Stimulated activated CD8-positive, alpha-beta memory T cell treated with anti-CD3 and anti-CD28 coated beads, Interleukin-12 subunit alpha, Interleukin-12 subunit beta, amount 100 ng/mL, for 24 hours (primary cell): ENCODE data around the gene MAP7D1.
"Not testable (repeated sequence)": the region's sequence is repeated elsewhere in the genome, so short reads cannot be mapped to it uniquely, and the experiment has no call there.

Experiments
- DNase-seq: peaks from one replicate; pipeline ENCODE4 v3.0.0-alpha.2; 2020; ENCODE audit errors: extremely low read depth

MAP7D1 gene

DNA sequence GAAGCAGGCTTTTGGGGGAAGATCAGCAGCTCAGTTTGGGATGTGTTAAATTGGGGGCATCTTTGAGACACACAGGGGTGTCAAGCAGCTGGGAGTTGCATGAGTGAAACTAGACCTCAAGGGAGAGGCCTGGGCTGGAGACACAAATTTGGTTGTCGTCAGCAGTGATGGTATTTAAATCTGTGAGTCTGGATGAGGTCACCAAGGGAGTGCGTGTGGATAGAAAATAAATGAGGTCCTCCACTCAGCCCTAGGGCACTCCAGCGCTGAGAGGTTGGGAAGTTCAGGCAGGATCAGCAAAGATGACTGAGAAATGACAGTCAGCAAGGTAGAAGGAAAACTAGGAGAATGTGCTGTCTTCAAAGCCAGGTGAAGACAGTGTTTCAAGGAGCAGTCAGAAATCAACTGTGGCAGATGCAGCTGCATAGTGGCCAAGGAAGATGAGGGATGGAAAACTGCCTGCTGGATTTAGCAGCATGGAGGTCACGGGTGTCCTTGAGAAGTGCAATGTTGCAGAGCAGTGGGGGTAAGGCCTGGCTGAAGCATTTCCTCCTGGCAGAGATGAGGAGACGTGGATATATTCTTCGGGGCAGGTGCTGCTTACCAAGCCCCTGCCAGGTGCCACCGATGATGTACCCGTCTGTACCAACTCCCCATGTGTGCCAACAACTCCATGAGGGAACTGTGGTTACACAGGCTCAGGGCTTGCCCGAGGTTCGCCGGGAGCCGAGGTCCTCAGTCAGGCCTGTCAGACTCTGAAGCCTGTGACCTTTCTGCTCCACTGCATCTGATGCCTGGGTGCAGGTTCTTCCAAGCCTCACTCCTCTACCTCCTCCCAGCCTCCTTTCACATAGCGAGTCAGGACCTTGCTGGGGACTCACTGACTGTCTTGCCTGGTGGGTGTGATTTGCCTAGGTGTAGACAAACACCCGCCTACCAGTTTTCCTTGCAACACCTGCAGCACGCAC is 11.3 kb downstream of the MAP7D1 start:
- no peak for DNase-seq

- no peak for DNase-seq
These were observed 12.6 kb downstream of the MAP7D1 start for GRCh38 chr1:36168514-36168913.

- no peak for DNase-seq
These were observed 14.9 kb downstream of the MAP7D1 start for GRCh38 chr1:36170643-36171412.

DNA sequence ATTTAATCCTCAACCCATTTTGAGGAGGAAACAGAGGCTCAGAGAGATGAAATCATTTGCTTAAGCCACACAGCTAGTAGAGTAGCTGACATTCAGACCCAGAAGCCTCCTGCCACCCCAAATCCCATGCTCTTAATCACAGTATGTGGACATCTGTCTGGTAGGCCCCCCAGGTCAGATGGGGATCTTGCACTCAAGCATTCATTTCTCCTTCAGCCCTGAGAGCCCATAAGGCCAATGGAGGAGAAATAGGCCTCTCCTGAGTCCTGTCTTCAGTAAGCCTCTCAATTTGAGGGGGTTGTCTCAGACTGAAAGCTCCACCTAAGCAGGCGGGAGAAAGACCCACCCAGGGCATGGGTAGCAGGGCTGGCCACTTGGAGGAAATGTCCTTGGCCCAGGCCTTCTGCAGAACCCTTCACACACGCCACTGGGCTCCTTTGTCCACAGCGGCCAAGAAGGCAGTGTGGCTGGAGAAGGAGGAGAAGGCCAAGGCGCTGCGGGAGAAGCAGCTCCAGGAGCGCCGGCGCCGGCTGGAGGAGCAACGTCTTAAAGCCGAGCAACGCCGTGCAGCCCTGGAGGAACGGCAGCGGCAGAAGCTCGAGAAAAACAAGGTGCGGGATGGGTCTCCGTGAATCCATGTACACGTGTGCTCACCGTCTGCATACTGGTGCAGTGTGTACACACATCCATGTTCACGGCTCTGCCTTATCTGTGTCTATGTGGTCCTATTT is 16.2 kb downstream of the MAP7D1 start:
- DNase-seq: no peak

- DNase-seq: no peak
These were observed 17.0 kb downstream of the MAP7D1 start for GRCh38 chr1:36172983-36173382.

DNA sequence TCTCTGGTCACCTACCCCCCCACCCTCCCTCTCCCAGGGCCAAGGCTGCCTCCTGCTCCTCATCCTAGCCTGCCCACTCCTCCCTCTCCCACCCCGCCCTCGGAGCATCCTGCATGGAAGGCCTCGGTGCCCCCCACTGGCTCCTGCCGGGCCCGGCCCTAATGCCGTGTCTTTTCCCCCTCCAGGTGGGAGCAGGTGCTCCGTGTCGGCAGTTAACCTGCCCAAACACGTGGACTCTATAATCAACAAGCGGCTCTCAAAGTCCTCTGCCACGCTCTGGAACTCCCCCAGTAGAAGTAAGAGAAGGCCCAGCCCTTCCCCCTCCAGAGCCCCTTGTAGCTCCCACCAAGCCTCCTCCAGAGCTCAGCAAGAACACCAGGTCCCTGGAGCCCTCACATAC is 18.8 kb downstream of the MAP7D1 start:
- no peak for DNase-seq

DNA sequence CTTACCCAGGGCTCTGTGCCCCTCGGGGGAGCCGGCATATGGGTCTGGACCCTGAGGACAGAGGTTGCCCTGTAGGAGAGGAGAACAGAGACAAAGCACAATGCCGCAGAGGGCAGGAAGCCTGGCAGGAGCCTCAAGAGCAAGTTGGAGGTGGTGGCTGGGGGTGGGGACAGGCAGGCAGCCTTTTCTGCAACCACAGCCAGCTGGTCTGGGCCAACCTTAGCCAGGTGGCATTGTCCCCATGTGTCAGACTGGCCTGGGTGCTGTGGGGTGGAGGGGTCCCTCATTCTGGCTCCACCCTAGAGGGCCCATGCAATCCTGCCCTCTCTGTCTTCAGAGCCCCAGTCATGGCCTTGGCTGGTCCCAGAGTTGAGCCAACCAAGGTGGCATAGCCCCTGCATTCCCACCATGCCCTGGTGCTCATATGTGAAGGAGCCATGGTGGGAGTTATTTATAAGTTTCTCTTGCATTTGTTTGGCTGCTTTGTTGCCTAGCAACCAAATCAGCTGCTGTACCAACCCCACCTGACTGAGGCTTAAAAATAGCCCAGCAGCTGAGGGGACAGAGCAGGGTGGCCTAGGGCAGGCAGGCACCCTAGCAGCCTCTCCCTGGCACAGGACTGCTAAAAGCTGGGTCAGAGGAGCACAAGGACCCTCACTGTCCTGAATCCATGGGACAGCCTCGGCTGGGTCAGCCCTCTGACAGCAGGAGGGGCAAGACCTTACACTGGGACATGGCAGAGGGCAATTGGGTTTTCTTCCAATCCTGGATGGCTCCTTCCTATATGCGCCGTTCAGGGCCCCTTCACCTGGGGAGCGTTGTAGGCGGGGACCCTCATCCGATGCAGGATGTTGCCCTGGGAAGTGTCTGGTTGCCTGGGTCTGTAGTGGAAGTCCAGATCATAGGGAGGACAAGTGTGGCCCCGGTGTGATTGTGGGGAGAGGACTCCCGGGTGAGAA is 19.5 kb downstream of the MAP7D1 start:
- DNase-seq: no peak

DNA sequence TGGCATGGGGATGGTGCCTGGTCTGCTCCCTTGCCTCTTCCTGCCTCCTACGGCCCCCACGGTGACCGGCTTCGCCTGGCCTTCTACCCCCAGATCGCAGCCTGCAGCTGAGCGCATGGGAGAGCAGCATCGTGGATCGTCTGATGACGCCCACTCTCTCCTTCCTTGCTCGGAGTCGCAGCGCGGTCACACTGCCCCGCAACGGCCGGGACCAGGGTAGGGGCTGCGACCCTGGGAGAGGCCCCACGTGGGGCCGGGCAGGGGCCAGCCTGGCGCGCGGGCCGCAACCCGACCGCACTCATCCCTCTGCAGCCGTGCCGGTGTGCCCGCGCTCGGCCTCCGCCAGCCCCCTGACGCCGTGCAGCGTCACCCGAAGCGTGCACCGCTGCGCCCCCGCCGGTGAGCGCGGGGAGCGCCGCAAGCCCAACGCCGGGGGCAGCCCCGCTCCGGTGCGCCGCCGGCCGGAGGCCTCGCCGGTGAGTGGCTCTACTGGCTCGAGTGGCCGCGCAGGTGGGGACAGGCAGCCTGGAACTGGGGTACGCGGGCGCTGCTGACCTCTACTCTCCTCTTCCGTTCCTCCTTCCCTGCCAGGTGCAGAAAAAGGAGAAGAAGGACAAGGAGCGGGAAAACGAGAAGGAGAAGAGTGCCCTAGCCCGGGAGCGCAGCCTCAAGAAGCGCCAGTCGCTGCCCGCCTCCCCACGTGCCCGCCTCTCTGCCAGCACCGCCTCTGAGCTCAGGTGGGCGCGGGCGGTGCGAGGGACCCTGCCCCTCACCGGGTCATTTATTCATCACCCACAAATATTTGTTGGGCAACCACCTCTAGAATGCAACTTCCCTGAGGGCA is 20.4 kb downstream of the MAP7D1 start:
- no peak for DNase-seq

DNA sequence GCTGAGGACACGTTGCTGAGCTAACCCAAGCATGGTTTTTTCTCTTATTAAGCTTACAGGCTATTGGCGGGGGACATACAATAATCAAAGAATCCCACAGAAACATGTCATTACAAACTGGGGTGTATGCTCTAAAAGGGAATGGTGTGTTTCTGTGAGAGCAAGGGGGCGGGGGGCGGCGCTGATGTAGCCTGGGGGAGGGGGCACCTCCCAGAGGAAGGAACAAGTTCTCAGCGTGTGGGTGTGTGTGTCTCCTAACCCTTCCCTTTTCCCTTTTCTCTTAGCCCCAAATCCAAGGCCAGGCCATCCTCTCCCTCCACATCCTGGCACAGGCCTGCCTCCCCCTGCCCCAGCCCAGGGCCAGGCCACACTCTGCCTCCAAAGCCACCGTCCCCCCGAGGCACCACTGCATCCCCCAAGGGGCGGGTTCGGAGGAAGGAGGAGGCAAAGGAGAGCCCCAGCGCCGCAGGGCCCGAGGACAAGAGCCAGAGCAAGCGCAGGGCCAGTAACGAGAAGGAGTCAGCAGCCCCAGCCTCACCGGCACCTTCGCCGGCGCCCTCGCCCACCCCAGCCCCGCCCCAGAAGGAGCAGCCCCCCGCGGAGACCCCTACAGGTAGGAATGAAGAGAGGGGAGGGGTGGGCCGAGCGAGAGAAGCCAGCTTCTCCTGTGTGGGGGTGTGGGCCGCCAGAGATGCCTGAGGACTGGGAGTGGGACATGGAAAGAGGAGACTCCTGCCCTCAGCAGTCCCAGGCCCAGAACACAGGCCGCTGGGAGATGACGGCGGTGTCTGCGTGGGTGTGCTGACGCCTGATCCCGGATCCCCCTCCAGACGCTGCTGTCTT is 21.9 kb downstream of the MAP7D1 start:
- DNase-seq: no peak

DNA sequence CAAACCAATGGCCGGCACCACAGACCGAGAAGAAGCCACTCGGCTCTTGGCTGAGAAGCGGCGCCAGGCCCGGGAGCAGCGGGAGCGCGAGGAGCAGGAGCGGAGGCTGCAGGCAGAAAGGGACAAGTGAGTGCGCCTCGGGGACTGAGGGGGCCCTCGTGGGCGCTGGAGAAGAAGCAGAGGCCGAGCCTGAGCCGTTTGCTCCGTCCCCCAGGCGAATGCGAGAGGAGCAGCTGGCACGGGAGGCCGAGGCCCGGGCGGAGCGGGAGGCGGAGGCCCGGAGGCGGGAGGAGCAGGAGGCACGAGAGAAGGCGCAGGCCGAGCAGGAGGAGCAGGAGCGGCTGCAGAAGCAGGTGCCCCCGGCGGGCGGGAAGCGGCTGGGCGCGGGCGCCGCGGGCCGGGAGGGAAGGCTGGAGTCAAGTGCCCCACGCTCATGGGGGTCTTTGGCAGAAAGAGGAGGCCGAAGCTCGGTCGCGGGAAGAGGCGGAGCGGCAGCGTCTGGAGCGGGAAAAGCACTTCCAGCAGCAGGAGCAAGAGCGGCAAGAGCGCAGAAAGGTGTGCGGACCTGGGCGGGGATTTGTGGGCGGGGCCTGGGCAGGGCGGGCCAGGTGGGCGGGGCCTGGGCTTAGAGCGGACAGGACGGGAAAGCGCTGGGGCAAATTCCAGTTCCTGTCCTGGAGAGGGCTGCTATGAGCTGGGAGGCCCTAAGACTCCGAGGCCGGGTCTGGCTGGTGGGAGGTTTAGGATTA is 22.7 kb downstream of the MAP7D1 start:
- no peak for DNase-seq

GRCh38 chr1:36179220-36179600 is 23.2 kb downstream of the MAP7D1 start:
- DNase-seq: no peak

DNA sequence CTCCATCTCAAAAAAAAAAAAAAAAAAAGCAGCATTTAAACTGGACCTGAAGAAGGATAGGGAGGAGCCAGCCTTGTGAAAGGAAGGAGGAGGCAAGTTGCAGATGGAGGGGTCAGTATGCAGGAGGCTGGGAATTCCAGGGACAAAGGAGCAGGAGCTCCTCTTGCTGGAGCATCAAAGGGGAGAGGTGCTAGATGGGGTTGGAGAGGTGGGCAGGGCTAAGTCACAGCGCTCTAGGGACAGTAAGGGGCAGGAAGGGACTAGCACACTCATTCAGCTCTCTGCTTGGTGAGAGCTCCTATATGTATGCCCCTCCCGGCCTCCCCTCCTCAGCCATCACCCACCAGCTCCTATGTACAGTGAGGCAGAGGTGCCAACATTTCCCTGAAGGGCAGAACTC is 26.8 kb downstream of the MAP7D1 start:
- no peak for DNase-seq

- no peak for DNase-seq
These were observed 27.4 kb downstream of the MAP7D1 start for GRCh38 chr1:36183309-36183856.

DNA sequence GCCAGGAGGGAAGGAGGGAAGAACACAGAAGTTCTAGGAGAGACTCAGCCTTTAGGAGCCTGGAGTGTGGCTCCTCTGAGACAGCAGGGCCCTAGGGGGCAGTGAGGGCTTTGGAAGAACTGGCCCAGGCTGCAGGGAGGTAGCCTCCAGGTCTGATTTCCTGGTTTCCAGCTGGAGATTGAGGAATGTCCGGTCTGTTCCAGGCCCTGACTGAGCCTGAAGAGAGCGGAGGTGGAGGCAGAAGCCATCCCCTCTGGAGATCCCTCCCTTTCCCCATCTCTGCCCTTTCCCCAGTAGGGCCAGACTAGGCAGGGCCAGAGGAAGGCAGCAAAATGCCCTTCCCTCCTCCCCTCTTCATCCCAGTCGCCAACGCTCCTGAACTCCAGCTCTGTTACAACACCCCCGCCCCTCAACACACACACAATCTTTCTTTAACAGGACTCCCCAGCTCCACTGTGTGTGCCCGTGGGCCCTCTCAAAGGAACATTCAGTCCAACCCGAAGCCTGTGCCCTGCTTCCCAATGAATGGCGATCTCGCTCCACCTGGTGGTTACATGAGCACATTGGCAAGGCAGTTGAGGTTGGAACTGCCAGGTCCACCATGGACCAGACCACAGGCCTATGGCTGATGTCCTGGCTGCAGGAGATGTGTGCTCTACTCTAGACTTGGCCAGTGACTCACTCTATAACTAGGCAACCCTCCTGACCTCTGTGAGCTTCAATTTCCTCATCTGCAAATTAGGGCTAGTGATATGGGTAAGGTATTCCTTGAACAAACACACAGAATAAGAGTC is 32.0 kb downstream of the MAP7D1 start:
- peak; percentile 39 for DNase-seq

DNA sequence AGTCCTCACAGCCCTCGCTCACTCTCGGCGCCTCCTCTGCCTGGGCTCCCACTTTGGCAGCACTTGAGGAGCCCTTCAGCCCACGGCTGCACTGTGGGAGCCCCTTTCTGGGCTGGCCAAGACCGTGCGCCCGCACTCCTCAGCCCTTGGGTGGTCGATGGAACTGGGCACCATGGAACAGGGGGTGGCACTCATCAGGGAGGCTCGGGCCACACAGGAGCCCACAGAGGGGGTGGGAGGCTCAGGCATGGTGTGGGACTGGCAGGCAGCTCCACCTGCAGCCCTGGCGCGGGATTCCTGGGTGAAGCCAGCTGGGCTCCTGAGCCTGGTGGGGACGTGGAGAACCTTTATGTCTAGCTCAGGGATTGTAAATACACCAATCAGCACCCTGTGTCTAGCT is 40.8 kb downstream of the MAP7D1 start:
- not testable (repeated sequence) for DNase-seq

GRCh38 chr1:36198641-36199040 is 42.7 kb downstream of the MAP7D1 start:
- DNase-seq: no peak
